GM20000 (cell line): ENCODE results near the gene GGACT.
"Not testable (repeated sequence)": the region's sequence is repeated elsewhere in the genome, so short reads cannot be mapped to it uniquely, and the experiment has no call there.

Experiments
- DNase-seq: peaks from one replicate; pipeline ENCODE4 v3.0.0; 2012; ENCODE audit warnings: low spot score
- CTCF ChIP-seq: IDR thresholded peaks from 2 replicates; pipeline ENCODE4 v1.5.1; 2012; ENCODE audit warnings: mild to moderate bottlenecking, control low read depth; ENCODE audit errors: extremely low read depth, missing control alignments

Gene GGACT

DNA sequence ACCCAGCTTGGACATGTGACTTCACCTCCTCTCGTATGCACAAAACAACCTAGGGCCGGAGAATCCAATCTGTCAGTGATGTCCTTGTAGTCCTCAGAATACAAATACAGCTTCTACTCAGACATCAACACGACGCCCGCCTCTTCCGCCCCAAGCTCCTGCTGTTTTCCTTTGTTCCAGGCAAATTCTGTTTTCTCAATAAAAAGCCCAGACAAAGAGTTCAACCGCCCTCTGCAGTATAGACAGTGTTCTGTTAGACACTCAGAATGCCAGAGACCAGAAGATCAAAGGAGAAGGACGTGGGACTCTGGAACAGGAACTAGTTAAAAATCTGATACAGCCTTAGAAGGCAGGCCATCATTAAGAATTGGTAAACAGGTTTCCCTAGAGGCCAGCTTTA is 42.0 kb upstream of the GGACT start:
- no peak for TF ChIP-seq CTCF
- DNase-seq: no peak

DNA sequence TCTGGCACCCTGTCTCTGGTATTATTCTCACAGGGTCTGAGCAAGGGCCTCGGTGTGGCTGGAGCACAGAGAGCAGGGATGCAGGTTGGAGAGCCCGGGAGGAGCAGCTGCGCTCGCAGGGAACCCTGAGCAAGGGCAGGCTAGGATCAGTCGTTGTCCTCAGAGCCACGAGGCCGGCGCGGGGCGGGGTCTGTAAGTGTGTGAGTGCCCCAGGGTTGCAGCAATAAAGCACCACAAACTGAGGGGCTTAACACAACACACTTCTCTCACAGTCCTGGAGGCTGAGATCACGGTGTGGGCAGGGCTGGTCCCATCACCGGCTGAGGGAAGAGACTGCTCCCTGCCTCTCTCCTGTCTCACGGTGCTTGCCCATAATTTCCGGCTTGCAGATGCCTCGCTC is 38.5 kb upstream of the GGACT start:
- no peak for TF ChIP-seq CTCF
- no peak for DNase-seq

DNA sequence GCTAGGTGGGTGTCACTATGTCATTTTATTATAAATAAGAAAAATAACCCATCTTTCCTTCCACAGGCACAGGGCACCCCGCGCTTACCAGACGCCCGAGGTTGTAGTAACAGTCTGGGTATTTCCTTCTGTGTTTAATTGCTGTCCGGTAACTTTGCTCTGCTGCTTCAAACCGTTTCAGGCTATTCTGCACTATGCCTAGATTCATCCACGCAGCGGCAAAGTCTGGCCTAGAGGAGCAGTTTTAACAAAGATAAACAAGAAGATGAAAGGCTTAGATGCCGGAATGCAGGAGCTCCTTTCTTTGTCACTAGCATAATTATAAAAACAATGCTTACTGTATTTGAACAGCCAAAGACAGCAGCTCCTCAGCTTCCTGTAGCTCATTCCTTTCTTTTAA is 36.9 kb upstream of the GGACT start:
- no peak for TF ChIP-seq CTCF
- DNase-seq: no peak

- DNase-seq: no peak
- TF ChIP-seq CTCF: no peak
Observed at GRCh38 chr13:100620792-100621191, 32.2 kb upstream of the GGACT start.

GRCh38 chr13:100619940-100620339 is 31.4 kb upstream of the GGACT start:
- no peak for TF ChIP-seq CTCF
- DNase-seq: no peak

- DNase-seq: not testable (repeated sequence)
Observed at GRCh38 chr13:100618897-100619296, 30.3 kb upstream of the GGACT start.

- TF ChIP-seq CTCF: no peak
Observed at GRCh38 chr13:100613031-100613430, 24.4 kb upstream of the GGACT start.

GRCh38 chr13:100611678-100612492 is 23.3 kb upstream of the GGACT start:
- DNase-seq: no peak
- TF ChIP-seq CTCF: no peak

More at GRCh38 chr13:100613031-100613430, 24.4 kb upstream of the GGACT start:
- DNase-seq: no peak
